OCI-LY1 (cell line): ENCODE results near the gene CACNA2D1.

Experiments
- H2AFZ ChIP-seq: fragments of 200-600 bp; sonication (generic), shearing (Covaris generic); 2 replicates; pipeline ENCODE4 v1.6.0; 2014; ENCODE audit warnings: antibody characterized with exemption, mild to moderate bottlenecking, low read length
- H3F3A ChIP-seq: fragments of 200-600 bp; sonication (generic), shearing (Covaris generic); 2 replicates; pipeline ENCODE4 v1.6.0; 2014; ENCODE audit warnings: mild to moderate bottlenecking, antibody characterized with exemption, low read length, moderate library complexity; ENCODE audit not compliant: insufficient read depth
- H3K27ac ChIP-seq: fragments of 200-600 bp; sonication (generic); 2 replicates; pipeline ENCODE4 v1.5.1; 2014; ENCODE audit warnings: low read length, mixed run types, mild to moderate bottlenecking, low read depth; ENCODE audit not compliant: poor library complexity, severe bottlenecking
- H3K27me3 ChIP-seq: fragments of 200-600 bp; sonication (generic); 2 replicates; pipeline ENCODE4 v1.6.0; 2014; ENCODE audit warnings: antibody characterized with exemption, mild to moderate bottlenecking, low read length, moderate library complexity; ENCODE audit not compliant: insufficient read depth
- H3K36me3 ChIP-seq: fragments of 200-600 bp; sonication (generic); 2 replicates; pipeline ENCODE4 v1.6.1; 2014; ENCODE audit warnings: mild to moderate bottlenecking, antibody characterized with exemption, low read length, moderate library complexity, mixed read lengths; ENCODE audit not compliant: insufficient read depth
- H3K4me1 ChIP-seq: fragments of 200-600 bp; sonication (generic); 2 replicates; pipeline ENCODE4 v1.5.1; 2014; ENCODE audit warnings: mild to moderate bottlenecking, low read length, moderate library complexity; ENCODE audit not compliant: insufficient read depth, severe bottlenecking
- H3K4me2 ChIP-seq: fragments of 200-600 bp; sonication (generic), shearing (Covaris generic); 2 replicates; pipeline ENCODE4 v1.6.1; 2014; ENCODE audit warnings: low read length
- H3K4me3 ChIP-seq: fragments of 200-600 bp; sonication (generic); 2 replicates; pipeline ENCODE4 v1.5.1; 2014; ENCODE audit warnings: low read length, low read depth, mild to moderate bottlenecking, mixed read lengths; ENCODE audit not compliant: poor library complexity, severe bottlenecking
- H3K79me2 ChIP-seq: fragments of 200-600 bp; shearing (Covaris generic); 2 replicates; pipeline ENCODE4 v1.6.1; 2016; ENCODE audit warnings: mixed run types, low read length, mixed read lengths; ENCODE audit not compliant: insufficient read depth
- H3K9ac ChIP-seq: fragments of 200-600 bp; sonication (generic), shearing (Covaris generic); 2 replicates; pipeline ENCODE4 v1.6.1; 2014; ENCODE audit warnings: mild to moderate bottlenecking, low read length, mixed read lengths
- H3K9me2 ChIP-seq: fragments of 200-600 bp; sonication (generic), shearing (Covaris generic); 2 replicates; pipeline ENCODE4 v1.6.1; 2014; ENCODE audit warnings: low read depth, mild to moderate bottlenecking, low read length, mixed read lengths
- H3K9me3 ChIP-seq: fragments of 200-600 bp; shearing (Covaris generic); 2 replicates; pipeline ENCODE4 v1.6.1; 2014; ENCODE audit warnings: low read length, mixed read lengths
- H4K20me1 ChIP-seq: fragments of 200-600 bp; sonication (generic), shearing (Covaris generic); 2 replicates; pipeline ENCODE4 v1.6.0; 2016; ENCODE audit warnings: mild to moderate bottlenecking, low read length; ENCODE audit not compliant: insufficient read depth
- CTCF ChIP-seq: fragments of 200-600 bp; sonication (generic), shearing (Covaris generic); IDR thresholded peaks from 2 replicates; pipeline ENCODE4 v1.5.1; 2017; ENCODE audit warnings: mild to moderate bottlenecking, antibody characterized with exemption, low read length, moderate library complexity, mixed read lengths
- EZH2 ChIP-seq: fragments of 200-600 bp; sonication (generic), shearing (Covaris generic); IDR thresholded peaks from 2 replicates; pipeline ENCODE4 v1.8.0; 2017; ENCODE audit warnings: borderline replicate concordance, mixed run types, mild to moderate bottlenecking, antibody characterized with exemption, low read length, moderate library complexity, mixed read lengths

The CACNA2D1 gene

GRCh38 chr7:82428186-82428961 lies 15.2 kb downstream of the CACNA2D1 start:
- TF ChIP-seq EZH2 (no peak), CTCF (no peak)
- Histone ChIP-seq H3K36me3 (no peaks in the 10 kb centered on the region), H3K27ac (no peak overlapping the region), H3F3A (no peaks in the 10 kb centered on the region), H3K9me3 (no peaks in the 10 kb centered on the region), H3K4me3 (no peak overlapping the region), H3K79me2 (no peaks in the 10 kb centered on the region), H3K9ac (no peak overlapping the region), H2AFZ (no peak overlapping the region), H3K4me2 (no peak overlapping the region), H3K4me1 (no peaks in the 10 kb centered on the region), H4K20me1 (no peaks in the 10 kb centered on the region), H3K27me3 (no peaks in the 10 kb centered on the region), H3K9me2 (no peaks in the 10 kb centered on the region)

- H3K4me1 ChIP-seq, result no peaks in the 10 kb centered on the region
- H4K20me1 ChIP-seq, result no peaks in the 10 kb centered on the region
- no peak overlapping the region for H3K9ac ChIP-seq
- no peaks in the 10 kb centered on the region for H3K79me2 ChIP-seq
- no peak overlapping the region for H3K4me2 ChIP-seq
- no peak overlapping the region for H3K4me3 ChIP-seq
- no peaks in the 10 kb centered on the region for H3K9me2 ChIP-seq
- no peak overlapping the region for H2AFZ ChIP-seq
- no peaks in the 10 kb centered on the region for H3K36me3 ChIP-seq
- H3K27ac ChIP-seq, result no peak overlapping the region
- H3F3A ChIP-seq, result no peaks in the 10 kb centered on the region
- TF ChIP-seq CTCF, result no peak
- TF ChIP-seq EZH2, result no peak
- no peaks in the 10 kb centered on the region for H3K27me3 ChIP-seq
- no peaks in the 10 kb centered on the region for H3K9me3 ChIP-seq
Observed at GRCh38 chr7:82423446-82423845, 20.1 kb downstream of the CACNA2D1 start.

- Histone ChIP-seq H3K27ac (no peak overlapping the region), H3K4me1 (no peaks in the 10 kb centered on the region), H3K9ac (no peak overlapping the region), H3K79me2 (no peaks in the 10 kb centered on the region), H3F3A (no peaks in the 10 kb centered on the region), H2AFZ (no peak overlapping the region), H3K4me3 (no peak overlapping the region), H4K20me1 (no peaks in the 10 kb centered on the region), H3K9me3 (no peaks in the 10 kb centered on the region), H3K4me2 (no peak overlapping the region), H3K36me3 (no peaks in the 10 kb centered on the region), H3K9me2 (no peaks in the 10 kb centered on the region), H3K27me3 (no peaks in the 10 kb centered on the region)
- TF ChIP-seq CTCF (no peak), EZH2 (no peak)
Observed at GRCh38 chr7:82419200-82419599, 24.4 kb downstream of the CACNA2D1 start.
